Endothelial cell of umbilical vein (primary cell): ENCODE data around the gene NINL.
"Not testable (repeated sequence)": the region's sequence is repeated elsewhere in the genome, so short reads cannot be mapped to it uniquely, and the experiment has no call there.

ENCODE experiments used
- CTCF ChIP-seq, 2 donors: IDR thresholded peaks; 1 replicate in 1 of 2; 2 replicates in 1 of 2; pipeline ENCODE4 v1.5.1; 2011; ENCODE audit warnings: low read length in 2 of 2, mild to moderate bottlenecking in 2 of 2, moderate library complexity in 2 of 2, control low read depth in 1 of 2, inconsistent platforms in 1 of 2, low read depth in 1 of 2; ENCODE audit not compliant: insufficient read depth in 1 of 2; ENCODE audit errors: extremely low read depth in 1 of 2
- MAX ChIP-seq: IDR thresholded peaks from 2 replicates; pipeline ENCODE4 v1.6.1; 2011; ENCODE audit not compliant: insufficient read depth, insufficient read length
- POLR2A ChIP-seq: IDR thresholded peaks from 2 replicates; pipeline ENCODE4 v1.6.1; 2012; ENCODE audit warnings: low read depth, mild to moderate bottlenecking, control low read depth, low read length
- POLR2AphosphoS5 ChIP-seq: IDR thresholded peaks from 2 replicates; pipeline ENCODE4 v1.6.1; 2012; ENCODE audit warnings: low read depth, mild to moderate bottlenecking, control low read depth, low read length, moderate library complexity; ENCODE audit not compliant: insufficient read depth

GRCh38 chr20:25630615-25631014 is 45.3 kb upstream of the NINL start:
- TF ChIP-seq POLR2A; POLR2AphosphoS5; CTCF (IDR thresholded peaks at IDR 0.05; ENCODE audit: extremely low read depth in 1 of 2, insufficient read depth in 1 of 2, low read depth in 1 of 2, low read length in 2 of 2); MAX: not testable (repeated sequence)
